Hypothalamus (tissue), 51 donors: ENCODE results near the gene SRPK1.

Source experiments
- DNase-seq, 51 donors: peaks; one replicate each; lab custom pipeline; 2025; lab: John Stamatoyannopoulos, UW

The SRPK1 gene

GRCh38 chr6:35903679-35904078 lies 17.2 kb downstream of the SRPK1 start:
- no peak for DNase-seq

- DNase-seq, result no peak
Observed at GRCh38 chr6:35900448-35900847, 20.4 kb downstream of the SRPK1 start.

GRCh38 chr6:35898003-35898402 lies 22.9 kb downstream of the SRPK1 start:
- no peak for DNase-seq

GRCh38 chr6:35897486-35897885 lies 23.4 kb downstream of the SRPK1 start:
- no peak for DNase-seq

- DNase-seq, result no peak
Observed at GRCh38 chr6:35897036-35897435, 23.9 kb downstream of the SRPK1 start.

GRCh38 chr6:35896228-35896627 lies 24.7 kb downstream of the SRPK1 start:
- no peak for DNase-seq

GRCh38 chr6:35895560-35895959 lies 25.3 kb downstream of the SRPK1 start:
- no peak for DNase-seq

- no peak for DNase-seq
Observed at GRCh38 chr6:35894776-35895175, 26.1 kb downstream of the SRPK1 start.

- DNase-seq, result no peak
Observed at GRCh38 chr6:35893246-35893645, 27.7 kb downstream of the SRPK1 start.

GRCh38 chr6:35892482-35892881 lies 28.4 kb downstream of the SRPK1 start:
- no peak for DNase-seq

- no peak for DNase-seq
Observed at GRCh38 chr6:35879151-35879550, 41.7 kb downstream of the SRPK1 start.

GRCh38 chr6:35876902-35877301 lies 44.0 kb downstream of the SRPK1 start:
- DNase-seq, result no peak

GRCh38 chr6:35874730-35875129 lies 46.2 kb downstream of the SRPK1 start:
- no peak for DNase-seq

GRCh38 chr6:35859367-35859766 lies 61.5 kb downstream of the SRPK1 start:
- no peak for DNase-seq

- DNase-seq, result no peak
Observed at GRCh38 chr6:35857853-35858252, 63.0 kb downstream of the SRPK1 start.

GRCh38 chr6:35856250-35856649 lies 64.6 kb downstream of the SRPK1 start:
- no peak for DNase-seq

GRCh38 chr6:35852994-35853393 lies 67.9 kb downstream of the SRPK1 start:
- no peak for DNase-seq

- DNase-seq, result no peak
Observed at GRCh38 chr6:35850208-35850607, 70.7 kb downstream of the SRPK1 start.

- no peak for DNase-seq
Observed at GRCh38 chr6:35844290-35844689, 76.6 kb downstream of the SRPK1 start.

- no peak for DNase-seq
Observed at GRCh38 chr6:35842381-35842780, 78.5 kb downstream of the SRPK1 start.

GRCh38 chr6:35839019-35839418 lies 81.9 kb downstream of the SRPK1 start:
- DNase-seq, result no peak

- no peak for DNase-seq
Observed at GRCh38 chr6:35833536-35833935, 87.4 kb downstream of the SRPK1 start.

- no peak for DNase-seq
Observed at GRCh38 chr6:35831257-35832007, 89.5 kb downstream of the SRPK1 start.
